Osteocyte (in vitro differentiated cells): Measurements from ENCODE around the gene RGS3. TPM values are rescaled to one million over a fixed set of nuclear protein-coding genes. Genes with fewer than 3 reads are reported as not detected.

Experiments
- DNase-seq: peaks from one replicate; pipeline ENCODE4 v3.0.0; 2021; ENCODE audit warnings: mixed read lengths; ENCODE audit not compliant: unreplicated experiment; ENCODE audit errors: extremely low spot score
- H3K27ac Mint-ChIP-seq: one replicate; pipeline ENCODE4 v1.8.0; 2021; ENCODE audit warnings: mild to moderate bottlenecking, mixed read lengths; ENCODE audit not compliant: unreplicated experiment
- H3K27me3 Mint-ChIP-seq: one replicate; pipeline ENCODE4 v1.8.0; 2021; ENCODE audit warnings: mixed read lengths; ENCODE audit not compliant: unreplicated experiment
- H3K36me3 Mint-ChIP-seq: one replicate; pipeline ENCODE4 v1.8.0; 2021; ENCODE audit warnings: mixed read lengths; ENCODE audit not compliant: unreplicated experiment
- H3K4me1 Mint-ChIP-seq: one replicate; pipeline ENCODE4 v1.8.0; 2021; ENCODE audit warnings: mixed read lengths; ENCODE audit not compliant: unreplicated experiment
- H3K4me3 Mint-ChIP-seq: one replicate; pipeline ENCODE4 v1.8.0; 2021; ENCODE audit warnings: mild to moderate bottlenecking, moderate library complexity, mixed read lengths; ENCODE audit not compliant: unreplicated experiment
- H3K9me3 Mint-ChIP-seq: one replicate; pipeline ENCODE4 v1.8.0; 2021; ENCODE audit warnings: mixed read lengths; ENCODE audit not compliant: unreplicated experiment
- CTCF ChIP-seq: fragments of 200-600 bp; sonication (generic); IDR thresholded peaks from 2 replicates; pipeline ENCODE4 v1.5.0; 2021; ENCODE audit warnings: antibody characterized with exemption, mild to moderate bottlenecking, moderate library complexity
- total RNA-seq: library from RNA; stranded (reverse); gene quantifications from 2 replicates; pipeline ENCODE4 v1.2.1, GENCODE V29; 2021

RGS3 gene
- total RNA-seq, 1 donor from 2014 or later = 67.8 TPM

GRCh38 chr9:113537229-113537810 lies 73.8 kb downstream of the RGS3 start:
- H3K27me3 Mint-ChIP-seq = no peaks in the 10 kb centered on the region
- H3K36me3 Mint-ChIP-seq = no peaks in the 10 kb centered on the region
- no peak for TF ChIP-seq CTCF
- no peaks in the 10 kb centered on the region for H3K9me3 Mint-ChIP-seq
- H3K4me1 Mint-ChIP-seq = peaks cover 8% of the 10 kb centered on the region
- no peak for DNase-seq
- H3K4me3 Mint-ChIP-seq = no peak overlapping the region
- H3K27ac Mint-ChIP-seq = no peak overlapping the region

GRCh38 chr9:113538131-113538530 lies 74.6 kb downstream of the RGS3 start:
- Mint-ChIP-seq H3K27me3 (peaks cover 2% of the 10 kb centered on the region), H3K4me3 (no peak overlapping the region), H3K27ac (no peak overlapping the region), H3K4me1 (peaks cover 8% of the 10 kb centered on the region), H3K9me3 (no peaks in the 10 kb centered on the region), H3K36me3 (no peaks in the 10 kb centered on the region)
- no peak for TF ChIP-seq CTCF
- no peak for DNase-seq

- Mint-ChIP-seq H3K36me3 (no peaks in the 10 kb centered on the region), H3K27ac (no peak overlapping the region), H3K9me3 (no peaks in the 10 kb centered on the region), H3K4me1 (peaks cover 6% of the 10 kb centered on the region), H3K4me3 (no peak overlapping the region), H3K27me3 (peaks cover 2% of the 10 kb centered on the region)
- TF ChIP-seq CTCF = no peak
- DNase-seq = no peak
Observed at GRCh38 chr9:113538701-113539430, 75.3 kb downstream of the RGS3 start.

GRCh38 chr9:113540466-113540865 lies 76.9 kb downstream of the RGS3 start:
- Mint-ChIP-seq H3K27me3 (peaks cover 2% of the 10 kb centered on the region), H3K27ac (no peak overlapping the region), H3K9me3 (no peaks in the 10 kb centered on the region), H3K4me3 (no peak overlapping the region), H3K4me1 (peaks cover 4% of the 10 kb centered on the region), H3K36me3 (no peaks in the 10 kb centered on the region)
- no peak for TF ChIP-seq CTCF
- no peak for DNase-seq

GRCh38 chr9:113541019-113541900 lies 77.7 kb downstream of the RGS3 start:
- H3K27me3 Mint-ChIP-seq = peaks cover 2% of the 10 kb centered on the region
- no peak overlapping the region for H3K4me3 Mint-ChIP-seq
- TF ChIP-seq CTCF = no peak
- H3K4me1 Mint-ChIP-seq = peaks cover 4% of the 10 kb centered on the region
- no peaks in the 10 kb centered on the region for H3K36me3 Mint-ChIP-seq
- H3K27ac Mint-ChIP-seq = no peak overlapping the region
- DNase-seq = no peak
- H3K9me3 Mint-ChIP-seq = no peaks in the 10 kb centered on the region
